Measurements from ENCODE around the gene MNAT1. TPM values are rescaled to one million over a fixed set of nuclear protein-coding genes. Genes with fewer than 3 reads are reported as not detected.

The MNAT1 gene
- total and polyA plus RNA-seq, 2 experiments from 2014 or later: 51.6 to 85.0 TPM

DNA sequence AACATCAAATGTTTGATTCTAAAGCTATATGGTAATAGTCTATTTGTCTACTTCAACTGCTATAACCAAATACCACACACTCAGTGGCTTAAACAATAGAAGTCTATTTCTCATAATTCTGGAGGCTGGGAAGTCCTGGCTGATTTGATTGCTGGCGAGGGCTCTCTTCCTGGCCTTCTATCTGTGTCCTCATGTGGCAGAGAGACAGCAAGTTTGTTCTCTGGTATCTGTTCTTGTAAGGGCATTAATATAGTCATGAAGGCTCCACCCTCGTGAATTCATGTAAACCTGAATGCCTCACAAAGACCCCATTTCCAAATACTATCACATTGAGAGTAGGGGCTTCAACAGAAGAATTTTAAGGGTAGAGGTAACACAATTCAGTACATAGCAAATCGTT is 212.2 kb downstream of the MNAT1 start (continued):
- TF ChIP-seq, protein P1, sequence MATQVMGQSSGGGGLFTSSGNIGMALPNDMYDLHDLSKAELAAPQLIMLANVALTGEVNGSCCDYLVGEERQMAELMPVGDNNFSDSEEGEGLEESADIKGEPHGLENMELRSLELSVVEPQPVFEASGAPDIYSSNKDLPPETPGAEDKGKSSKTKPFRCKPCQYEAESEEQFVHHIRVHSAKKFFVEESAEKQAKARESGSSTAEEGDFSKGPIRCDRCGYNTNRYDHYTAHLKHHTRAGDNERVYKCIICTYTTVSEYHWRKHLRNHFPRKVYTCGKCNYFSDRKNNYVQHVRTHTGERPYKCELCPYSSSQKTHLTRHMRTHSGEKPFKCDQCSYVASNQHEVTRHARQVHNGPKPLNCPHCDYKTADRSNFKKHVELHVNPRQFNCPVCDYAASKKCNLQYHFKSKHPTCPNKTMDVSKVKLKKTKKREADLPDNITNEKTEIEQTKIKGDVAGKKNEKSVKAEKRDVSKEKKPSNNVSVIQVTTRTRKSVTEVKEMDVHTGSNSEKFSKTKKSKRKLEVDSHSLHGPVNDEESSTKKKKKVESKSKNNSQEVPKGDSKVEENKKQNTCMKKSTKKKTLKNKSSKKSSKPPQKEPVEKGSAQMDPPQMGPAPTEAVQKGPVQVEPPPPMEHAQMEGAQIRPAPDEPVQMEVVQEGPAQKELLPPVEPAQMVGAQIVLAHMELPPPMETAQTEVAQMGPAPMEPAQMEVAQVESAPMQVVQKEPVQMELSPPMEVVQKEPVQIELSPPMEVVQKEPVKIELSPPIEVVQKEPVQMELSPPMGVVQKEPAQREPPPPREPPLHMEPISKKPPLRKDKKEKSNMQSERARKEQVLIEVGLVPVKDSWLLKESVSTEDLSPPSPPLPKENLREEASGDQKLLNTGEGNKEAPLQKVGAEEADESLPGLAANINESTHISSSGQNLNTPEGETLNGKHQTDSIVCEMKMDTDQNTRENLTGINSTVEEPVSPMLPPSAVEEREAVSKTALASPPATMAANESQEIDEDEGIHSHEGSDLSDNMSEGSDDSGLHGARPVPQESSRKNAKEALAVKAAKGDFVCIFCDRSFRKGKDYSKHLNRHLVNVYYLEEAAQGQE (IDR thresholded peaks at IDR 0.05; ENCODE audit: unreplicated experiment): no peak

DNA sequence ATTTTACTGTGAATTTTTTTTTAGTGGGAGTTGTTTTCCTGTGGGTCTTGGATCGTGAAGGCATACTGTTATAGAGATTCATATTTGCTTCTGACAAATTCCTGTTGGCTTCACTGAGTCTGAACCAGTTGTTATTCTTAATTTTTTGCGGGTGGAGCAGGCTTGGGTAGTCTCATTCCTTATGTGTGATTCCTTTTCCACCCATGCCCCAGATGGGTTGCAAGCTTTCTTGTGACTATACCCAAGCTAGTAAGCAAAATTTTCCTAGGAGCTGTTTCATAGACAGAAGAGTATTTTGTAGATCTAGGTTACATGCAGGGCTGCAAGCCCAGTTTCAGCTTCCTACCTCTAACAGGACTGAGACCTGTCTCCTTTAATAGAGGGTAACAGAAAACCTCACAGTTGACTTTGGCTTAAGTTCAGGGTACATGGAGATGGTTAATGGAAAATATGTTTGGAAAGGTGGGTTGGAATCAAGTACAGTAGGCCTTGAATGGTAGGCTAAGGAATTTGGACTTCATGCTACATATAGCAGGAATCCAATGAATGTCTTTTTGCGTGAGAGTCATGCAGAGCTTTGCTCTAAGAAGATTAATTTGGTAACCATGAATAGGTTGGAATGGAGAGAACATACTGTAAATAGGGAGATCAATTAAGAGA is 217.3 kb downstream of the MNAT1 start:
- Histone ChIP-seq H3K4me3 (no peak overlapping the region), H3K27ac (ENCODE audit: low read depth) (no peak overlapping the region), H3K79me2 (replicated peaks; ENCODE audit: insufficient read depth) (peaks cover 4% of the 10 kb centered on the region), H2AFZ (no peak overlapping the region), H3K36me3 (ENCODE audit: insufficient read depth) (peaks cover 3% of the 10 kb centered on the region; the same call in 1 of the 2 replicates), H3F3A (replicated peaks; ENCODE audit: low read depth) (no peaks in the 10 kb centered on the region), H3K4me1 (ENCODE audit: insufficient read depth) (no peaks in the 10 kb centered on the region), H4K20me1 (replicated peaks; ENCODE audit: insufficient read depth) (no peaks in the 10 kb centered on the region; the same call in 1 of the 2 replicates), H3K4me2 (no peak overlapping the region), H3K9me2 (ENCODE audit: insufficient read depth) (no peaks in the 10 kb centered on the region), H3K27me3 (ENCODE audit: insufficient read depth) (no peaks in the 10 kb centered on the region)
- Mint-ChIP-seq H3K27ac (no peak overlapping the region), H3K9me3 (peaks cover 16% of the 10 kb centered on the region), H3K27me3 (ENCODE audit: insufficient read depth, low read depth, poor library complexity) (no peaks in the 10 kb centered on the region), H3K4me1 (no peaks in the 10 kb centered on the region), H3K4me3 (no peak overlapping the region), H3K36me3 (ENCODE audit: low read depth) (peaks cover 17% of the 10 kb centered on the region)
- DNase-seq (ENCODE audit: low spot score) (no peak), ATAC-seq (no peak)
- no peak for TF ChIP-seq STAT1 (IDR thresholded peaks at IDR 0.05; ENCODE audit: unreplicated experiment)
- TF ChIP-seq NANOG (IDR thresholded peaks at IDR 0.05; ENCODE audit: borderline replicate concordance): no peak
- TF ChIP-seq, protein P2, sequence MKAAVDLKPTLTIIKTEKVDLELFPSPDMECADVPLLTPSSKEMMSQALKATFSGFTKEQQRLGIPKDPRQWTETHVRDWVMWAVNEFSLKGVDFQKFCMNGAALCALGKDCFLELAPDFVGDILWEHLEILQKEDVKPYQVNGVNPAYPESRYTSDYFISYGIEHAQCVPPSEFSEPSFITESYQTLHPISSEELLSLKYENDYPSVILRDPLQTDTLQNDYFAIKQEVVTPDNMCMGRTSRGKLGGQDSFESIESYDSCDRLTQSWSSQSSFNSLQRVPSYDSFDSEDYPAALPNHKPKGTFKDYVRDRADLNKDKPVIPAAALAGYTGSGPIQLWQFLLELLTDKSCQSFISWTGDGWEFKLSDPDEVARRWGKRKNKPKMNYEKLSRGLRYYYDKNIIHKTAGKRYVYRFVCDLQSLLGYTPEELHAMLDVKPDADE (IDR thresholded peaks at IDR 0.05): no peak
- no peak for TF ChIP-seq CREB1 (CRISPR knock-in tag; IDR thresholded peaks at IDR 0.05; ENCODE audit: low read depth)
- no peak for TF ChIP-seq EZH2 (IDR thresholded peaks at IDR 0.05; ENCODE audit: low read depth, unreplicated experiment)
- no peak for TF ChIP-seq EZH2phosphoT487 (IDR thresholded peaks at IDR 0.05; ENCODE audit: unreplicated experiment)
- TF ChIP-seq JUNB (IDR thresholded peaks at IDR 0.05; ENCODE audit: unreplicated experiment): no peak
- TF ChIP-seq, protein P1 (IDR thresholded peaks at IDR 0.05; ENCODE audit: unreplicated experiment): no peak
- TF ChIP-seq, protein P3, sequence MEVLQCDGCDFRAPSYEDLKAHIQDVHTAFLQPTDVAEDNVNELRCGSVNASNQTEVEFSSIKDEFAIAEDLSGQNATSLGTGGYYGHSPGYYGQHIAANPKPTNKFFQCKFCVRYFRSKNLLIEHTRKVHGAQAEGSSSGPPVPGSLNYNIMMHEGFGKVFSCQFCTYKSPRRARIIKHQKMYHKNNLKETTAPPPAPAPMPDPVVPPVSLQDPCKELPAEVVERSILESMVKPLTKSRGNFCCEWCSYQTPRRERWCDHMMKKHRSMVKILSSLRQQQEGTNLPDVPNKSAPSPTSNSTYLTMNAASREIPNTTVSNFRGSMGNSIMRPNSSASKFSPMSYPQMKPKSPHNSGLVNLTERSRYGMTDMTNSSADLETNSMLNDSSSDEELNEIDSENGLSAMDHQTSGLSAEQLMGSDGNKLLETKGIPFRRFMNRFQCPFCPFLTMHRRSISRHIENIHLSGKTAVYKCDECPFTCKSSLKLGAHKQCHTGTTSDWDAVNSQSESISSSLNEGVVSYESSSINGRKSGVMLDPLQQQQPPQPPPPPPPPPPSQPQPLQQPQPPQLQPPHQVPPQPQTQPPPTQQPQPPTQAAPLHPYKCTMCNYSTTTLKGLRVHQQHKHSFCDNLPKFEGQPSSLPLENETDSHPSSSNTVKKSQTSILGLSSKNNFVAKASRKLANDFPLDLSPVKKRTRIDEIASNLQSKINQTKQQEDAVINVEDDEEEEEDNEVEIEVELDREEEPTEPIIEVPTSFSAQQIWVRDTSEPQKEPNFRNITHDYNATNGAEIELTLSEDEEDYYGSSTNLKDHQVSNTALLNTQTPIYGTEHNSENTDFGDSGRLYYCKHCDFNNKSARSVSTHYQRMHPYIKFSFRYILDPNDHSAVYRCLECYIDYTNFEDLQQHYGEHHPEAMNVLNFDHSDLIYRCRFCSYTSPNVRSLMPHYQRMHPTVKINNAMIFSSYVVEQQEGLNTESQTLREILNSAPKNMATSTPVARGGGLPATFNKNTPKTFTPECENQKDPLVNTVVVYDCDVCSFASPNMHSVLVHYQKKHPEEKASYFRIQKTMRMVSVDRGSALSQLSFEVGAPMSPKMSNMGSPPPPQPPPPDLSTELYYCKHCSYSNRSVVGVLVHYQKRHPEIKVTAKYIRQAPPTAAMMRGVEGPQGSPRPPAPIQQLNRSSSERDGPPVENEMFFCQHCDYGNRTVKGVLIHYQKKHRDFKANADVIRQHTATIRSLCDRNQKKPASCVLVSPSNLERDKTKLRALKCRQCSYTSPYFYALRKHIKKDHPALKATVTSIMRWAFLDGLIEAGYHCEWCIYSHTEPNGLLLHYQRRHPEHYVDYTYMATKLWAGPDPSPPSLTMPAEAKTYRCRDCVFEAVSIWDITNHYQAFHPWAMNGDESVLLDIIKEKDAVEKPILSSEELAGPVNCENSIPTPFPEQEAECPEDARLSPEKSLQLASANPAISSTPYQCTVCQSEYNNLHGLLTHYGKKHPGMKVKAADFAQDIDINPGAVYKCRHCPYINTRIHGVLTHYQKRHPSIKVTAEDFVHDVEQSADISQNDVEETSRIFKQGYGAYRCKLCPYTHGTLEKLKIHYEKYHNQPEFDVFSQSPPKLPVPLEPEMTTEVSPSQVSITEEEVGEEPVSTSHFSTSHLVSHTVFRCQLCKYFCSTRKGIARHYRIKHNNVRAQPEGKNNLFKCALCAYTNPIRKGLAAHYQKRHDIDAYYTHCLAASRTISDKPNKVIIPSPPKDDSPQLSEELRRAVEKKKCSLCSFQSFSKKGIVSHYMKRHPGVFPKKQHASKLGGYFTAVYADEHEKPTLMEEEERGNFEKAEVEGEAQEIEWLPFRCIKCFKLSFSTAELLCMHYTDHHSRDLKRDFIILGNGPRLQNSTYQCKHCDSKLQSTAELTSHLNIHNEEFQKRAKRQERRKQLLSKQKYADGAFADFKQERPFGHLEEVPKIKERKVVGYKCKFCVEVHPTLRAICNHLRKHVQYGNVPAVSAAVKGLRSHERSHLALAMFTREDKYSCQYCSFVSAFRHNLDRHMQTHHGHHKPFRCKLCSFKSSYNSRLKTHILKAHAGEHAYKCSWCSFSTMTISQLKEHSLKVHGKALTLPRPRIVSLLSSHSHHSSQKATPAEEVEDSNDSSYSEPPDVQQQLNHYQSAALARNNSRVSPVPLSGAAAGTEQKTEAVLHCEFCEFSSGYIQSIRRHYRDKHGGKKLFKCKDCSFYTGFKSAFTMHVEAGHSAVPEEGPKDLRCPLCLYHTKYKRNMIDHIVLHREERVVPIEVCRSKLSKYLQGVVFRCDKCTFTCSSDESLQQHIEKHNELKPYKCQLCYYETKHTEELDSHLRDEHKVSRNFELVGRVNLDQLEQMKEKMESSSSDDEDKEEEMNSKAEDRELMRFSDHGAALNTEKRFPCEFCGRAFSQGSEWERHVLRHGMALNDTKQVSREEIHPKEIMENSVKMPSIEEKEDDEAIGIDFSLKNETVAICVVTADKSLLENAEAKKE (CRISPR knock-in tag; IDR thresholded peaks at IDR 0.05): no peak
- TF ChIP-seq ZNF331 (CRISPR knock-in tag; IDR thresholded peaks at IDR 0.05; ENCODE audit: low read depth): no peak
